ENCODE measurements around the gene SMYD1. TPM values are rescaled to one million over a fixed set of nuclear protein-coding genes. Genes with fewer than 3 reads are reported as not detected.

Gene SMYD1
- total RNA-seq, 1 experiment from 2014 or later: not detected

- no peak for TF ChIP-seq ATF3 (IDR thresholded peaks at IDR 0.05)
Measured at GRCh38 chr2:88160517-88160916, 92.9 kb downstream of the SMYD1 start (continued).

DNA sequence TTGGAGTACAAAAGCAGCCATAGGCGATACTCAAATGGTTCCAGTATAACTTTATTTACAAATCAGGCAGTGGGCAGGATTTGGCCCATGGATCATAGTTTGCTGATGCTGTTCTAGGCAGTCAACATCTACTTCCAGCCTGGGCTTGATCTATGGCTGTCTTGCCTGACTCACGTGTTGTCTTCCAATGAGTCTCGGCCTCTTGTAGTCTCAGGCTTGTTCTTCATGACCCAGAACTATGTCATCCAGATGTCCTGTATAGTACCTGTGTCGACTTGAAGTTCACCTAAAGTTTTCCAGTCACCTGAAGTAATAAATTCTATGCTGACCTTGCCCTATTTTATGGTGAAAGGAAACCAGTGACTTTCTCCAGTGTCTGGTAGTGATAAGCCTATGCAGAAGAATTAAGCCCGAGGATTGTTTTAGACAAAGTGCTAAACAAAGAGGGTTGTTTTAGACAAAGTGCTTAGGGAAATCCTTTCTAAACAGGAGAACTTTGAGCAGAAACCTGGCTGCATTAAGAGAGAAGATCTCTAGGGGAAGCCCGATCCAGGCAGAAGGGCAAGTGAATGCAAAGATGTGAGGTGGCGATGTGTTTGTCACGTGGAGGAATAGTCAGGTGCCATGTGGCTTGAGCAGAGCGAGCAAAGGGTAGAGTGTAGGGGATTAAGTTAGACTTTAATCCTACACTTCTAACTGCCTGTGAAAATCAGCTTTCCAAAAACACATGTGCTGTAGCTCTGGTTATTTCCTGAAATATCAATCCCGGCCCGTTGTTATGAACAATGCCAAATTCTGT lies 94.0 kb downstream of the SMYD1 start:
- Histone ChIP-seq H3K9me3 (ENCODE audit: control insufficient read depth in 1 of 2, insufficient read depth in 1 of 2, low read depth in 1 of 2, low read length in 2 of 2) (no peaks in the 10 kb centered on the region), H3K4me1 (ENCODE audit: control insufficient read depth in 1 of 2, insufficient read depth in 2 of 2, low read length in 2 of 2) (no peaks in the 10 kb centered on the region; a peak in 1 of 4 replicates), H4K20me1 (ENCODE audit: insufficient read depth) (no peaks in the 10 kb centered on the region), H3K79me2 (ENCODE audit: insufficient read depth, low read length) (no peaks in the 10 kb centered on the region), H3K27me3 (ENCODE audit: insufficient read depth, low read length) (no peaks in the 10 kb centered on the region), H2AFZ (ENCODE audit: low read depth, low read length, poor library complexity, severe bottlenecking) (no peak overlapping the region), H3K9ac (ENCODE audit: low read length) (no peak overlapping the region), H3K4me2 (ENCODE audit: low read length) (no peak overlapping the region), H3K9me2 (ENCODE audit: insufficient read depth) (no peaks in the 10 kb centered on the region), H3K4me3 (replicated peaks in 1 of 2; ENCODE audit: low read depth in 1 of 2, low read length in 2 of 2) (no peak overlapping the region), H3K27ac (ENCODE audit: low read depth, low read length) (no peak overlapping the region), H3K36me3 (ENCODE audit: control insufficient read depth in 1 of 2, insufficient read depth in 2 of 2, low read length in 2 of 2) (no peaks in the 10 kb centered on the region)
- CTCF ChIA-PET: interaction anchor here (5.4 kb wide), 1 partner anchor 101 kb away, joined by 113 read pairs; no protein-coding TSS in a partner anchor
- no peak for DNase-seq (ENCODE audit: low read depth, low spot score)
- intact Hi-C loops (cut with micrococcal nuclease): no loop called here
- BruUV-seq (replicated peaks): no TSS peak
- POLR2A ChIA-PET: no interaction called here
- RAD21 ChIA-PET (ENCODE audit: low non-redundant PET in 1 of 2, low total read pairs in 2 of 2, uncharacterized antibody in 2 of 2, unreplicated experiment in 2 of 2): interaction anchor here in 1 of 2 experiments (0.7 kb wide), 1 partner anchor 30 kb away, joined by 3 read pairs; no protein-coding TSS in a partner anchor
- ATAC-seq: no peak
- no peak for TF ChIP-seq SIN3A (IDR thresholded peaks at IDR 0.05; ENCODE audit: low read depth)
- TF ChIP-seq RAD21 (IDR thresholded peaks at IDR 0.05; ENCODE audit: low read depth): no peak
- TF ChIP-seq EGR1 (IDR thresholded peaks at IDR 0.05; ENCODE audit: low read depth): no peak
- no peak for TF ChIP-seq ELF1 (IDR thresholded peaks at IDR 0.05; ENCODE audit: borderline replicate concordance, low read depth)

Small RNA genes lying within 50 kb of the gene (microRNA-seq; reads per million reads assigned to microRNA genes)
- gene MIR4780 (ENCODE audit: borderline number of aligned reads): not detected

Other genes with a start within 250 kb of the SMYD1 start
- 1.3 TPM for gene RGPD2, start 242.0 kb upstream of the SMYD1 start, total RNA-seq (2021; ENCODE audit: unreplicated experiment)
- 7.4 TPM for gene RNU2-63P, start 51.3 kb upstream of the SMYD1 start, total RNA-seq (2021; ENCODE audit: unreplicated experiment)
- 5.8 TPM for gene KRCC1, start 12.0 kb upstream of the SMYD1 start, total RNA-seq (2021; ENCODE audit: unreplicated experiment)
- 0.61 TPM for gene FABP1, start 60.2 kb downstream of the SMYD1 start, total RNA-seq (2021; ENCODE audit: unreplicated experiment)
- gene THNSL2, start 102.5 kb downstream of the SMYD1 start, total RNA-seq (2021; ENCODE audit: unreplicated experiment): not detected

Measured in HCT116 (cell line).